ENCODE measurements around the gene C10orf95. TPM values are rescaled to one million over a fixed set of nuclear protein-coding genes. Genes with fewer than 3 reads are reported as not detected.

C10orf95 gene
- total RNA-seq, 1 donor, result not detected

DNA sequence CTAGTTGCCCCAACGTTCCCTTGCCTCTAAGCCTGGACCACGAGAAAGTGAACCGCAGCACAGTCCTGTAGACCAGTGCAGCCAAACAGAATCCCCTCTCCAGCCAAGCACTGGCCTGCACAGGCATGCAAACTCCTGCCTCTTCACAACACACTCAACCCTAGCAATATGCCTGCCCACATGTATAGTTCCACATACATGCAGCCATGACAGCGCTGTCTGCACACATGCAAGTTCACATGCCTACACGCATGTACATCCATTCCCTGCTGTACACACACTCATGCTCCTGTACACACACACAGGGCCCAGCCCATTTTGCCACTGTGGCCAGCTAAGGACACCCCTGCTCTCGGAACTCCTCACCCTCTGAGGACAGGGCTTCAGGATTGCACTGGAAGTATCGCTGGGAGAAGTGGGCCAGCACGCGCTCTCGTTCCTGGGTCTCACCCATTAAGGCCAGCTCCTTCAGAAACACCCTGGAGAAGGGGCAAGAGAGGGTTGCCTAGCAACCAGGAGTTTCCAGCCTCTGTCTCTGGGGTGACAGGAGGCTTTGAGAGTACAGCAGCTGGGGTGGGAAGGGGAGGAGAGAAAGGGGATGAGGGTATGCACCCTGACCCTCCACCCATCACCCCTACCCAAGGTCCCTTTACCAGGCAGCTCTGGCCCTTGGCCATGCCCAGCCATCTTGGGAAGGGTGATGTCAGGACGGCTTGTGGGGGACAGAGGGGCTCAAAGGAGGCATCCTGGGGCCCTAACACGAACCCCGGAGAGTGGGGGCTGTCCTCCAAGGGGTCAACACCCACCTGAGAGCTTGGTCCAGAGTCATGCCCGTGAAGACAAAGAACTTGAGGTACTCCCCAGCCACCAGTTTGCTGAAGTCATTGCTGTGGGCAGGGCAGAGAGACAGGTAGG lies 39.7 kb downstream of the C10orf95 start:
- TF ChIP-seq, protein P1, sequence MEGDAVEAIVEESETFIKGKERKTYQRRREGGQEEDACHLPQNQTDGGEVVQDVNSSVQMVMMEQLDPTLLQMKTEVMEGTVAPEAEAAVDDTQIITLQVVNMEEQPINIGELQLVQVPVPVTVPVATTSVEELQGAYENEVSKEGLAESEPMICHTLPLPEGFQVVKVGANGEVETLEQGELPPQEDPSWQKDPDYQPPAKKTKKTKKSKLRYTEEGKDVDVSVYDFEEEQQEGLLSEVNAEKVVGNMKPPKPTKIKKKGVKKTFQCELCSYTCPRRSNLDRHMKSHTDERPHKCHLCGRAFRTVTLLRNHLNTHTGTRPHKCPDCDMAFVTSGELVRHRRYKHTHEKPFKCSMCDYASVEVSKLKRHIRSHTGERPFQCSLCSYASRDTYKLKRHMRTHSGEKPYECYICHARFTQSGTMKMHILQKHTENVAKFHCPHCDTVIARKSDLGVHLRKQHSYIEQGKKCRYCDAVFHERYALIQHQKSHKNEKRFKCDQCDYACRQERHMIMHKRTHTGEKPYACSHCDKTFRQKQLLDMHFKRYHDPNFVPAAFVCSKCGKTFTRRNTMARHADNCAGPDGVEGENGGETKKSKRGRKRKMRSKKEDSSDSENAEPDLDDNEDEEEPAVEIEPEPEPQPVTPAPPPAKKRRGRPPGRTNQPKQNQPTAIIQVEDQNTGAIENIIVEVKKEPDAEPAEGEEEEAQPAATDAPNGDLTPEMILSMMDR (IDR thresholded peaks at IDR 0.05; ENCODE audit: extremely low read depth, low read depth, low read length), result no peak
- no peaks in the 10 kb centered on the region for H3K79me2 ChIP-seq (ENCODE audit: insufficient read depth, low read length)
- no peaks in the 10 kb centered on the region for H3K36me3 ChIP-seq (ENCODE audit: insufficient read depth, low read length)
- H3K4me1 ChIP-seq (ENCODE audit: insufficient read depth, low read length), result peaks cover 9% of the 10 kb centered on the region
- no peak overlapping the region for H3K27ac ChIP-seq (ENCODE audit: low read depth, low read length)
- no peaks in the 10 kb centered on the region for H4K20me1 ChIP-seq (ENCODE audit: insufficient read depth, low read length)
- H2AFZ ChIP-seq (ENCODE audit: low read length), result no peak overlapping the region
- no peak overlapping the region for H3K4me3 ChIP-seq (ENCODE audit: insufficient read depth, low read length)
- H3K4me2 ChIP-seq (ENCODE audit: insufficient read depth, low read length), result no peak overlapping the region
- no peaks in the 10 kb centered on the region for H3K9me3 ChIP-seq (ENCODE audit: low read depth, low read length)
- H3K27me3 ChIP-seq (ENCODE audit: insufficient read depth, low read length), result peaks cover 73% of the 10 kb centered on the region
- peak; percentile 71 for DNase-seq (ENCODE audit: insufficient read length, low spot score, missing footprints)

DNA sequence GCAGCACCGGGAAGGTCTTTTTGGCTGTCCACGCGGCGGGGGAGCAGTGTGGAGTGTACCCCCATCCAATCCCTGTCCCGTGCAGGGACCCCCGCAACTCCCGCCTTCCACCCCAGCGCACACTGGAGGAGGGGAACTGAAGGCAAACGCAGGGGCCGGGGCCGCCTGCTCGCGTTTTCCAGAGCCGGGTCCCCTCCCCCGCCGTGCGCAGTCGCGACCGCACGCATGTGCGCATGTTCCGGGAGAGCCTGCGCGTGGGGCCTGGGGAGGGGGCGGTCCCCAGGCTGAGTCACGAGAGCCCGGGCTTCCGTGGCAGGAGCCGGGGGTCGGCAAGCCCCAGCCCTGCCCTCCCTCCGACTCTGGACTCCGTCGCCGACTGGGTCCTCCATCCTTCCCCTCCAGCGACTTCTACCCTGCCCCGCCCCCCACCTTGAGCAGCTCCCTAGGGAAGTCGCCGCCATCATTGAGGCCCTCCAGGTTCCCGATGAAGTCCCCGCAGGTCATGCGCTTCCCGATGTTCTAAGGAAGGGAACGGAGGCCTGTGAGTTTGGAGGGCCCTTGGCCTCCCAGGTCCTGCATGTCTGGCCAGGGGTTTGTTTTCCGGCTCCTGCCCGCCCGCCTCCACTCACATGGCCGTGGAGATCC lies 40.8 kb downstream of the C10orf95 start:
- H3K27ac ChIP-seq (ENCODE audit: low read depth, low read length), result no peak overlapping the region
- DNase-seq (ENCODE audit: insufficient read length, low spot score, missing footprints), result peak; percentile 88

DNA sequence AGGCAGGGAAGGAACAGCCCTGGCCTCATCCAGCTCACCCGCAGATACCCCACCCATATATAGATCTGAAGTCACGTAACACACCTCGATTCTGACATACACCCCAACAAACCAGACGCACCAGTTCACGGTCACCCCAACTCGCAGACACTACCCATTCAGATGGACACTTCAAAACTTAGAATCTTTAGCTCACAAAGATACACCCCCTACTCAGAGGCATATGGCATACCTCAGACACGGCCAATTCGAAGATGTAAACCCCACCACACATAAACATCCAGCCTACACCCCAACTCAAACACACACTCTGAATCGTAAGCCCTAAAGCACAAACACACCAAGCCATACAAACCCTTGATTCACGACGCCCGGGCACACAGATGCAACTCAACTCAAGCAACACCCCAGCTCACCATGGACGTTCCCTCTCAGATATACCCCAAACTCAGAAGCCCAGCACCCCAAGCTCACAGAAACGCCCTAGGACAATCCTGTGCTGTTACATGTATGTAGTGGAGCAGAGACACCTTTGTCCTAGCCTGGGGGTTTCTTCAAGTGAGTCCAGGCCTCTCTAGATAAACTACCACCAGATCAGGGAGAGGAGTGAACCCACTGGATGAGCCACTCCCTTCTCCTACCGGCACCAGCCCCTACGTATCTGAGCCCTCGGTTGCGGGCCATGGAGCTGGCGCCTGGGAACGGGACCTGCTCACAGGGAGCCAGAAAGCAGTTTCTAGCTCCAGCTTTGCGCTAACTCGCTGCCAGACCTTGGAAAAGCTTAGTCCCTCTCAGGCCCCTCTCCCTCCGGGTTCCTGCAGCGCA lies 41.5 kb downstream of the C10orf95 start:
- peak; percentile 92 for DNase-seq (ENCODE audit: insufficient read length, low spot score, missing footprints)
- no peak overlapping the region for H3K27ac ChIP-seq (ENCODE audit: low read depth, low read length)
- H3K36me3 ChIP-seq (ENCODE audit: insufficient read depth, low read length), result no peaks in the 10 kb centered on the region
- peaks cover 9% of the 10 kb centered on the region for H3K4me1 ChIP-seq (ENCODE audit: insufficient read depth, low read length)
- H3K79me2 ChIP-seq (ENCODE audit: insufficient read depth, low read length), result no peaks in the 10 kb centered on the region
- H2AFZ ChIP-seq (ENCODE audit: low read length), result peak overlapping the region; percentile 41
- H3K4me3 ChIP-seq (ENCODE audit: insufficient read depth, low read length), result peak overlapping the region; percentile 53
- H4K20me1 ChIP-seq (ENCODE audit: insufficient read depth, low read length), result no peaks in the 10 kb centered on the region
- TF ChIP-seq, protein P1 (IDR thresholded peaks at IDR 0.05; ENCODE audit: extremely low read depth, low read depth, low read length), result no peak
- H3K4me2 ChIP-seq (ENCODE audit: insufficient read depth, low read length), result peak overlapping the region; percentile 62
- peaks cover 60% of the 10 kb centered on the region for H3K27me3 ChIP-seq (ENCODE audit: insufficient read depth, low read length)
- no peaks in the 10 kb centered on the region for H3K9me3 ChIP-seq (ENCODE audit: low read depth, low read length)

More for the DNA sequence above, 40.8 kb downstream of the C10orf95 start:
- peak overlapping the region; percentile 62 for H3K4me2 ChIP-seq (ENCODE audit: insufficient read depth, low read length)
- H3K27me3 ChIP-seq (ENCODE audit: insufficient read depth, low read length), result peaks cover 66% of the 10 kb centered on the region
- H3K9me3 ChIP-seq (ENCODE audit: low read depth, low read length), result no peaks in the 10 kb centered on the region
- H3K4me3 ChIP-seq (ENCODE audit: insufficient read depth, low read length), result peak overlapping the region; percentile 53
- no peaks in the 10 kb centered on the region for H3K79me2 ChIP-seq (ENCODE audit: insufficient read depth, low read length)
- H2AFZ ChIP-seq (ENCODE audit: low read length), result peak overlapping the region; percentile 41
- peaks cover 9% of the 10 kb centered on the region for H3K4me1 ChIP-seq (ENCODE audit: insufficient read depth, low read length)
- H3K36me3 ChIP-seq (ENCODE audit: insufficient read depth, low read length), result no peaks in the 10 kb centered on the region
- TF ChIP-seq, protein P1 (IDR thresholded peaks at IDR 0.05; ENCODE audit: extremely low read depth, low read depth, low read length), result no peak
- no peaks in the 10 kb centered on the region for H4K20me1 ChIP-seq (ENCODE audit: insufficient read depth, low read length)
